ENCODE measurements around the gene ADAMTSL1.

DNA sequence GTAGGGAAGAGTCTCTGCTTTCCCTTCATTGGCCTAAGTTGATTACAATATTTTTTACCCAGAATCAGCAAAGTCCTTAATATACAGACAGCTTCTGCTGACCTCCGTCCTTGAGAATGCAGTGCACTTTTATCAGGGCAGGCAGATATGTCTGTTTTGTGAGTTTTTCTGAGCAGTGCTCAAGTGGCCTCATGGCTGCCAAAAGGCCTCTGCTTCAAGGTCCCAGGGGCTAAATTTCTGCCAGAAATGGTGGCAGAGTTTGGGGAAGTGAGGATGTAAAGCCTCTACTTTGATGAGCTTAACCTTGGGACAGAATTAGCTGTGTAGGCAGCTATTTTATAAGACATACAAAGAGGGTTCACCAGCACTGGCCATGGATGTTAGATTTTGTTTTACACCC lies 275.8 kb downstream of the ADAMTSL1 start:
- TF ChIP-seq, protein P1, sequence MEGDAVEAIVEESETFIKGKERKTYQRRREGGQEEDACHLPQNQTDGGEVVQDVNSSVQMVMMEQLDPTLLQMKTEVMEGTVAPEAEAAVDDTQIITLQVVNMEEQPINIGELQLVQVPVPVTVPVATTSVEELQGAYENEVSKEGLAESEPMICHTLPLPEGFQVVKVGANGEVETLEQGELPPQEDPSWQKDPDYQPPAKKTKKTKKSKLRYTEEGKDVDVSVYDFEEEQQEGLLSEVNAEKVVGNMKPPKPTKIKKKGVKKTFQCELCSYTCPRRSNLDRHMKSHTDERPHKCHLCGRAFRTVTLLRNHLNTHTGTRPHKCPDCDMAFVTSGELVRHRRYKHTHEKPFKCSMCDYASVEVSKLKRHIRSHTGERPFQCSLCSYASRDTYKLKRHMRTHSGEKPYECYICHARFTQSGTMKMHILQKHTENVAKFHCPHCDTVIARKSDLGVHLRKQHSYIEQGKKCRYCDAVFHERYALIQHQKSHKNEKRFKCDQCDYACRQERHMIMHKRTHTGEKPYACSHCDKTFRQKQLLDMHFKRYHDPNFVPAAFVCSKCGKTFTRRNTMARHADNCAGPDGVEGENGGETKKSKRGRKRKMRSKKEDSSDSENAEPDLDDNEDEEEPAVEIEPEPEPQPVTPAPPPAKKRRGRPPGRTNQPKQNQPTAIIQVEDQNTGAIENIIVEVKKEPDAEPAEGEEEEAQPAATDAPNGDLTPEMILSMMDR (IDR thresholded peaks at IDR 0.05), result no peak
- no peak for TF ChIP-seq ZFX (IDR thresholded peaks at IDR 0.05; ENCODE audit: borderline replicate concordance)

All from 22Rv1 (cell line).